Midbrain (tissue), 1 donor: ENCODE data around the gene SLC39A9.
A peak's percentile ranks its signal among the peaks of the same experiment; 100 is the strongest.
"Not testable (repeated sequence)": the region's sequence is repeated elsewhere in the genome, so short reads cannot be mapped to it uniquely, and the experiment has no call there.

Experiments used
- DNase-seq: peaks from one replicate; lab custom pipeline; 2025; lab: John Stamatoyannopoulos, UW

The SLC39A9 gene

DNA sequence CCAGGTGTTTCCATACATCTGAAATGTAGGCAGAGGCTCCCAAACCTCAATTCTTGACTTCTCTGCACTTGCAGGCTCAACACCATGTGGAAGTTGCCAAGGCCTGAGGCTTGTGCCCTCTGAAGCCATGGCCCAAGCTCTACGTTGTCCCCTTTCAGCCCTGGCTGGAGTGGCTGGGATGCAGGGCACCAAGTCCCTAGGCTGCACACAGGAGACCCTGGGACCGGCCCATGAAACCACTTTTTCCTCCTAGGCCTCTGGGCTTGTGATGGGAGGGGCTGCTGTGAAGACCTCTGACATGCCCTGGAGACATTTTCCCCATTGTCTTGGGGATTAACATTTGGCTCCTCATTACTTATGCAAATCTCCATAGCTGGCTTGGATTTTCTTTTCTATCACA lies 79.6 kb downstream of the SLC39A9 start:
- DNase-seq, result not testable (repeated sequence)

DNA sequence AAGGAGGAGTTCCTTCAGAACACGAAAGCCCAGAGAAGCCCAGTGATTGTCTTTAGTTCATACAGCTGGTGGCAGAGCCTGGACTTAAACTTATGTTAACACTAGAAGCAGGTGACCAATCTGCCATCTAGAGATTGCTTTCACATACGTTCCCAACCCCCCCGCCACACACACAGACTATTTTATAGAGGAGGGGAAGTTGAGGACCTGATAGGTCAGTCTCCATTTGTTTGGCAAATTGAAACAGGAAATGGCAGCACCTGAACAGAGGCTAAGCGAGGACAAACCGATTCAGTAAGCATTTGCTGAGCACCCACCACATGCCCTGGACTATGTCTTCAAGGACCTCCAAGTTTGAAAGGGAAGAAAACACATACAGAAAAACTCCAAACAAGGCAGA lies 81.2 kb downstream of the SLC39A9 start:
- no peak for DNase-seq

DNA sequence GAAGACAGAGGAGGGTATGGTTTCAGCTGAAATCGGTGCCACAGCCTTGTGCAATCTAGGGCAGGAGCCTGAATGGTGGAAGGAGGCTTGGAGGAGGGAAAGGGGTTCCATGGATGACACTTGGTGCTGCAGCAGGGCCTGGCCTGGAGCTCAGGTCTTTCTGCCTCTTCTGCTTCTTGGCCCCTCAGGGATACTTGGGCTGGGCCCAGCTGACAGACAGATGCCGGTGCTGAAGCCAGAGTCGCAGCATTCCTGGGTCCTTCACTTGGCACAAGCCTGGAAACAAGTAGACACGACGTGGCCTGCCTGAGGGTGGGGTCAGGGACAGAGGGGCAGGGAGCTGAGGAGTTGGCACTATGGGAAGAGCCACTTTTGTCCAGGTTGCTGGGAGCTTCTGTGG lies 81.6 kb downstream of the SLC39A9 start:
- DNase-seq, result no peak

DNA sequence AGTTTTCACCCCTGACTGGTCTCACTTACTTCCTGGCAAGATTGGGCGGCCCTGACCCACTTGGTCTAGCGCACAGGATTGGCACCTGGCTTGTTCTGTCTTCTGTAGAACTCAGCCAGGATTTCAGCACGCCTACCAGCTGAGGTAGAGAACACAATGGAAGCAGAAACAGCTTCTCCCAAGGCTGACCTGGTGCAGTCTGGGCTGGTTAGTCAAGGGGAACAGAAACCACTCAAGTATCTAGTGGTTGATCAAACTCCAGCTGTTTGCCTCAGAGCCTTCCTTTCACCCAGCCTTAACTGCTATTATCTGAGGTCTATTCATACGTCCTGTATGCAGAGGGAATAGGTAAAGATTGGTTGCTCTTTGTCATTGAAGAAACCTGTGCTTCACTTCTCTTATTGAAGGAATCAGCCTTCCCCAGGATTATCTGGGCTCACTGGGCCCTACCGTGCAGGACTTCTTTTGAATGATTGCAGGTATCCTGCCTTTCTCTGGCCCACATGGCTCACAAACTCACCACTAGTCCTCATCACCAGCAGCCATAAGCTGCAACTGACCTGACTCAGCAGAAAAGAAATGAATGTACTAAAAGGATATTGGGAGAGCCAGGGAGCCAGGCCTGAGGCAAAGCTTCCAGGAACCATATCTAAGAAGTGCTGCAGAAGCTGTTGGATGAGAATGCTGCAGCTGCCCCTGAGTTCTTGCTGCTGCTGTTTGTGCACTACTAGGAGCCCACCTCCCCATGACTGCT lies 83.5 kb downstream of the SLC39A9 start:
- no peak for DNase-seq

DNA sequence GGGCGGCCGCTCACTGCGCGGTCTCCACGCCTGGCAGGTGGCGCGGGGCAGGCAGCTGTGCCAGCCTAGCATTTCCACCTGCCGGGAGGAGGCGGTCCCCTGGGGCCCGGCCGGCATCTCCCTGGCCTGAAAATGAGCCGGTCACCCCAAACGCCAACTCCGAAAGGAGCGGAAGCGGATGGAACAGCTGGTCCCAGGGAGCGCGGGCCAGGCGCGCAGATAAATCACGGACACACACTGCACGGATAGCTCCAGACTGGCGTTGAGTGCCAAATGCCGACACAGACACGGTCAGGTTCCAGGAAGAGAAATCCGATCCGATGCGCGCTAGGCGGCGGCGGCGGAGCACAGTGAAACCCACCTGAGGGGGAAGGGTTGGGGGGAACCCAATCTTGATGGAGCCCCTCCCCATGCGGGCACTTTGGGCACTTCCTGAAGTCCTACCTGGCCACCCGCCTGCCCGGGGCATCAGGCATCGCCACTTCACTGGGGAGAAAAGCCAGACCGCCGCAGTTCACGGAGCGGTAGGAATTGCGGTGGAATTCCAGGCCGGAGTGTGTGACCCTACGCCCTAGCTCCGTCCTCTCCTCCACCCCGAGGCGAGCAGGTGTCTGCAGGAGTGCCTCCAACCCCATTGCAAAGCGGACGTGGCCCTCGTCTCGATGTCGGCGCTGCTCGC lies 85.4 kb downstream of the SLC39A9 start:
- DNase-seq, result no peak

DNA sequence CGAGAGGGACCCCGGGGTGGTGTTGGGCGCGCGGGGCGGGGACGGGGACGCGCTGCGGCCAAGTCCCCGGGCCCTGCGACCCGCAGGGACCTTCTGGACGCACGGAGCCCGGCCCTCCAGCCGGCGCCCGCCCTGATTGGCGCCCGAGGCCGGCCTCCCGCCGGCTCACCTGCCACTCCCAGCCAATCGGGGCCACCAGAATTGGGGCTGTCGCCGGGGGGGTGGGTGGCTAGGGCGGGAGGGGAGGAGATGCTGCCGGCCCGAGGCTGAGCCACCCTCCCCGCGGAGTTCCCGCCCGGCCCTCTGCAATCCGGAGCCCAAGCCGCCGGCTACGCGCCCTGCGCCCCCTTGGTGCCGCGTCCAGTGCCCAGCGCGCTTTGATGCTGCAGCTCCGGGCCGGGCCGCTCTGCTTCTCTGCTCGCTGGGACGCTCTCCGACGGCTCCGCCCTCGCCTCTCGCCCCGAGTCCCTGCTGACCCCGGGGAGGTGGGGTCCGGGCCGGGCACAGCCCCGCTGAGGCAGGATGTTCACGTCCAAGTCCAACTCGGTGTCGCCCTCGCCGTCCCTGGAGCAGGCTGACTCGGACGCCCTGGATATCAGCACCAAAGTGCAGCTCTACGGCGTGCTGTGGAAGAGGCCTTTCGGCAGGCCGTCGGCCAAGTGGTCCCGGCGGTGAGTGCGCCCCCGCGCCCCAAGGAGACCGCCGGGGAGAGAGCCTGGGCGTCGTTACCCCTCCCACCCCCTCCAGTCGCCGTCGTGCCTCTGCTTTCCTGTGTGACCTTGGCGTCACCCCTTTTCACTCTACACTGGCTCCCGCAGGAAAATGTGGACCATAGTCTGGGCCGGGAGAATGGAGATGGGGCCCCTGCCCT lies 86.2 kb downstream of the SLC39A9 start, which contains the start of gene PLEKHD1:
PLEKHD1 (plus strand) TSS at position 285 of the 871 bp plus-strand sequence; CDS start at position 523, 238 bp downstream.
- DNase-seq, result no peak

DNA sequence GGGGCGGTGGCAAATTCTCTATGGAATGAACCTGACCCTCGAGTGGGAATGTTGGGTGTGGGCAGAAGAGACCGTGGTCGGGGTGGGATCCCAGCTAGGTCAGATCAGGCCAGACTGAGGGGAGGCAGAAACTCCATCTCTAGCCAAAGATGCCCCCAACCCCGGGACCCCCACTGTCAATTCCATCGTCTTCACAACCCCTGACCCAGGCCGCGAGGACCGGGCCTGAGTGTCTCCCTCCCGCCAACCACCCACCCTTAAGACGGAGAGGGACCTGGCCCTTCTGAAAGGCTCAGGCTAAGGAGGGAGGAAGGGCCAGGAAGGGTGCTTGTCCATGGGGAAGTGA lies 86.8 kb downstream of the SLC39A9 start:
- no peak for DNase-seq

- no peak for DNase-seq
Measured at GRCh38 chr14:69485701-69486100, 87.2 kb downstream of the SLC39A9 start.

- DNase-seq, result no peak
Measured at GRCh38 chr14:69487226-69487625, 88.7 kb downstream of the SLC39A9 start.

DNA sequence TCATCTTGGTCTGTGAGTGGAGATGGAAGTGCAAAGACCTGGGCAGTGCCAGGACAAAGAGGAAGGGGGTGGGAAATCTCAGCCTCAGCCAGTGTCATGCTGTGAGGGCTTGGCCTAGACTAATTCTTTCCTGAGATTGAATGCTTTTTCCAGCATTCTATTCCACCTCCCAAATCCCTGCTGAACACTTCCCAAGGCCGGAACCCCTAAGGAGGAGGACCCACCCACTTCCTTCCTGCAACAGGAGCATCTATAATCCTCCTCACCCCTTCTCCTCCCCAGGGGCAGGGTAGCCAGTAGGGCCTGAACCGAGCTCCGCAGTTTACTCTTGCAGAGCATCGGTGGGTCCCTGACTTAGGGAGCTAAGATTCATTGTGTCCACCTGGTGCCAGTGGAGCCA lies 89.3 kb downstream of the SLC39A9 start:
- DNase-seq, result no peak

GRCh38 chr14:69489495-69489894 lies 91.0 kb downstream of the SLC39A9 start:
- DNase-seq, result no peak

- DNase-seq, result no peak
Measured at GRCh38 chr14:69490219-69490918, 91.9 kb downstream of the SLC39A9 start.

- no peak for DNase-seq
Measured at GRCh38 chr14:69491193-69491592, 92.7 kb downstream of the SLC39A9 start.

- no peak for DNase-seq
Measured at GRCh38 chr14:69493038-69493437, 94.5 kb downstream of the SLC39A9 start.

DNA sequence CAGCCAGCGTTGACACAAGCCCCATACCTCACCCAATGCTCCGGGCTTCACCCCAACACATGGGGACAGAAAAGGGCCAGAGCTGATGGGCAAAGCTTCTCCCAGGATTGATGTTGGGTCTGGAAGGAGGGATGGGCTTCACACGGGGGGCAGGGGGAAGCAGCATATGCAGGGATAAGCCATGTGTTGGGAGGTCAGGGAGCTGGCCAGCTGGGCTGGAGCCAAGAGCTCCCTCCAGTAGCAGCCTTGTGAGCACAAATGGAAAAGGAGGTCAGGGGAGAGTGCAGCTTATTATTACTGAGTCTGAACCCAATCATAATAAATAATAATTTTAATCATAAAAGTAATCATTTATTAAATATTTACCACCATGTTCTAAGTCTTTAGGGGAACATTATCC lies 95.3 kb downstream of the SLC39A9 start:
- DNase-seq, result no peak

GRCh38 chr14:69495341-69495921 lies 96.9 kb downstream of the SLC39A9 start:
- no peak for DNase-seq

DNA sequence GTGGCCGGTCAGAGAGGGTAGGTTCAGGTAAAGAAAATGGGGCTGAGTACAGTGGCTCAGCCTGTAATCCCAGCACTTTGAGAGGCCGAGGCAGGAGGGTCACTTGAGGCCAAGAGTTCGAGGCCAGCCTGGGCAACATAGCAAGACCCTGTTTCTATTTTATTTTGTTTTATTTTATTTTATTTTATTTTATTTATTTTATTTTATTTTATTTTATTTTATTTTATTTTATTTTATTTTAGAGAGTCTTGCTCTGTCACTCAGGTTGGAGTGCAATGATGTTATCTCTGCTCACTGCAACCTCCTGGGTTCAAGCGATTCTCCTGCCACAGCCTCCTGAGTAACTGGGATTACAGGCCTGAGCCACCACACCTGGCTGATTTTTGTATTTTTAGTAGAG lies 99.4 kb downstream of the SLC39A9 start:
- DNase-seq, result not testable (repeated sequence)

- not testable (repeated sequence) for DNase-seq
Measured at GRCh38 chr14:69498286-69498685, 99.8 kb downstream of the SLC39A9 start.

- DNase-seq, result no peak
Measured at GRCh38 chr14:69499436-69499835, 100.9 kb downstream of the SLC39A9 start.

DNA sequence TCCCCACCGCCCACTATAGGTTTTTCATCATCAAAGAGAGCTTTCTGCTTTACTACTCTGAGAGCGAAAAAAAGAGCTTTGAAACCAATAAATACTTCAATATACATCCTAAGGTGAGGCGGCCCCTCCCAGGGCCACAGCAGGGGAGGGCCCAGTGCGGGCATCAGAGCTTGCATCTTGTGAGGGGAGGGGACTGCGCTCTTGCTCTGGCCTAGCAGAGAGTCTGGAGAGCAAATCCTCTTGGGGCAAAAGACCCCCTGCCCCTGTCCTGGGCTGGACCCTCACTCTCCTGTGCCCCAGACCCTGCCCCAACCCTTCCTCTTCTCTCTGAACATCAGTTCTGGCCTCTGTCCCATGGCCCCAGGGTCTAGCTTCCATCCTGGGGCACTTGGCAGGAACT lies 101.6 kb downstream of the SLC39A9 start:
- no peak for DNase-seq

DNA sequence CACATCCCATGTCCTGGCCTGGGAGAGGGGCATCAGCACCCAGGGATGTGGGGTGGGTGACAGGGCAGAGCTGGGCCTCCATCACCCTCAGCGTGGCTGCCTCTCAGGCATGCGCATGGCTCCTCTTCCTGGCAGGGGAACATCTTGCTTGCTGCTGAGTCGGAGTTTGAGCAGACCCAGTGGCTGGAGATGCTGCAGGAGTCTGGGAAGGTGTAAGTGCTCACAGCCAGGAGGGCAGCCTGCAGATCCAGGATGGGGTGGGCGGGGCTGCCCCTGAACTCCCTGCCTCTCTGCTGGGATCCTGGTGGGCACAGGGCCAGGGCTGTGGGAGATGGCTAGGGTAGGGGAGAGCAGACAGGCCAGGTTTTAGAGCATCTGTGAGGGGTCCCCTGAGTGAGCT lies 102.2 kb downstream of the SLC39A9 start:
- DNase-seq, result no peak

DNA sequence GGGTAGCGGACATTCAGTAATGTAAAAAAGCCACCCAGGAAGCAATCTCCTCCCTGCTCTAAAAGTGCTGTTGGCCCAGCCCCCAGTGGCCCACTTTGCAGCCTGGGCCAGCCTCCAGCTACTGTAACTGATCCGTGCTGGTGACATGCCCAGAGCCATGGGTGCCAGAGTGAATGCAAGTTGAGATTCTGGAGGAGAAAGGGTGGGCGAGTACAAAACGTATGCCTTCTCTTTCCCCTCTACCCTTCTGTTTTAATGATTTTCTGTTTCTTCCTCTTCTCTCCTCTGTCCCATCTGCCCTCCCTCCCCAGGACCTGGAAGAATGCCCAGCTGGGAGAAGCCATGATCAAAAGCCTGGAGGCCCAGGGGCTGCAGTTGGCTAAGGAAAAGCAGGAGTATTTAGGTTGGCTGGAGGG lies 102.9 kb downstream of the SLC39A9 start:
- DNase-seq, result peak; percentile 71
